Muscle layer of duodenum (tissue), 2 donors: ENCODE measurements around the gene CEBPZOS.
"Not testable (repeated sequence)": the region's sequence is repeated elsewhere in the genome, so short reads cannot be mapped to it uniquely, and the experiment has no call there.

Experiments used
- H3K27ac ChIP-seq: one replicate; pipeline ENCODE4 v1.7.0; 2013; ENCODE audit warnings: mild to moderate bottlenecking, low read length
- H3K27me3 ChIP-seq: one replicate; pipeline ENCODE4 v1.7.0; 2013; ENCODE audit warnings: low read depth, mild to moderate bottlenecking, control low read depth, low read length
- H3K36me3 ChIP-seq, 2 donors: one replicate each; pipeline ENCODE4 v1.7.0; 2013; ENCODE audit warnings: low read length in 2 of 2, control low read depth in 1 of 2, mild to moderate bottlenecking in 1 of 2; ENCODE audit not compliant: insufficient read depth in 2 of 2, control insufficient read depth in 1 of 2
- H3K4me1 ChIP-seq, 2 donors: one replicate each; pipeline ENCODE4 v1.7.0; 2013; ENCODE audit warnings: low read length in 2 of 2, mild to moderate bottlenecking in 2 of 2, control low read depth in 1 of 2, moderate library complexity in 1 of 2; ENCODE audit not compliant: insufficient read depth in 2 of 2, control insufficient read depth in 1 of 2
- H3K4me3 ChIP-seq, 2 donors: one replicate each; pipeline ENCODE4 v1.7.0; 2013; ENCODE audit warnings: low read length in 2 of 2, low read depth in 1 of 2, mild to moderate bottlenecking in 1 of 2
- H3K9me3 ChIP-seq, 2 donors: one replicate each; pipeline ENCODE4 v1.7.0; 2013; ENCODE audit warnings: low read length in 2 of 2, control low read depth in 1 of 2, mild to moderate bottlenecking in 1 of 2; ENCODE audit not compliant: control insufficient read depth in 1 of 2
- donor health status: healthy.

Gene CEBPZOS

DNA sequence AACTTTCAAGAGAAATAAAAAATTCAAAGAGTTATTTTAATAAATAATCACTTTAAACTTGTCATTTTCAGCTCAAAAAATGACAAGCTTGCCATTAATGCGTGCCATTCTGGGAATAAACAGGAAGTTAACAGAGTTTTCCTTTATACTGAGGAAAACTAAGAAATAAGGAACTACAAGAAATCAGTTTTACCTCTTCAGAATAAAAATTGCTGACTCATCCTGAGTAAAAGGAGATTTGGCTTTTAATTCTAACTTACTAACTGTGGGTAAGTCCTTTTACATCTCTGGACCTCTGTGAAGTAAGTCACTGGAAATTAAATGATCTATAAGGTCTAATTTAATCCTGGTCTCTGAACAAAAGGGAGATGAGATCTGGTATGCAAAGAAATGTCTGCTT is 19.0 kb downstream of the CEBPZOS start:
- H3K27ac ChIP-seq: no peak overlapping the region
- H3K27me3 ChIP-seq: no peaks in the 10 kb centered on the region
- no peaks in the 10 kb centered on the region for H3K4me1 ChIP-seq
- H3K4me3 ChIP-seq: no peak overlapping the region
- peaks cover 55 to 62% of the 10 kb centered on the region in 2 donors for H3K36me3 ChIP-seq
- no peaks in the 10 kb centered on the region for H3K9me3 ChIP-seq

DNA sequence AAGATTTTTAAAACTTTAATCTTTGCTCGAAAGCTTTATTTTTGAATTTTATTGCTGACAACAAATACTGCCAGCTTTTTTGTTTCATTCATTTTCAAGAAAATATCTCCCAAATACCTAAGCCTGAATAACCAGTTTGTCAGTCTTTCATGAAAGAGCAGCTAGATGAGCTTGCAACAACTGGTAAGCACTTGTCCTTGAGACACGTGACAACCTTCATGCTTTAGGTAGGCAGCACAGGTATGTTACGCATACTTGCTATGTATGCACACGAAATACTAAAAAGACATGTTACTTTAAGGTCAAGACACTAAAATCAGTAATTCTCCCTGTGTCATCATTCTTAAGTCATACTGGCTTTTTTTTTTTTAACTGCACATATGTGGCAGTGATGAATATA is 22.8 kb downstream of the CEBPZOS start:
- no peaks in the 10 kb centered on the region for H3K9me3 ChIP-seq
- no peaks in the 10 kb centered on the region for H3K4me1 ChIP-seq
- no peaks in the 10 kb centered on the region for H3K27me3 ChIP-seq
- H3K4me3 ChIP-seq: no peak overlapping the region
- no peak overlapping the region for H3K27ac ChIP-seq
- H3K36me3 ChIP-seq: peaks cover 48 to 60% of the 10 kb centered on the region in 2 donors

DNA sequence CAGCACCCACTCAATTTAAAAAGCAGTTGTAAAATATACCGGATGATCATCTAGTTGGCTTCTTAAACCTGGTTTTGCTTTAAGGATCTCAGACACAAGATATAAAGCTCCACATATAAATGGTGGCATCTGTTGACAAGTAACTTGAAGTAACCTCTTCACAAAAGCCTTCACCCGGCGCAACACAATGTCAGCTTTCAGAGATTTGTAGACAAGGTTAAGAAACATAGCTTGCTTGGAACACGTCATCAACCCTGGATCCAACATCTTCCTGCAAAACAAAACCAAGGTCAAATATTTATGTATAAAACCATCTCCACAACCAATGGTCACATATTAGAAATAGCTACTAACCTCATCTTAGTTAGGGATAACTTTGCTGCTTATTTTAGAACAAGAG is 26.8 kb downstream of the CEBPZOS start:
- H3K9me3 ChIP-seq: no peaks in the 10 kb centered on the region
- H3K4me3 ChIP-seq: no peak overlapping the region
- H3K27ac ChIP-seq: no peak overlapping the region
- H3K27me3 ChIP-seq: no peaks in the 10 kb centered on the region
- H3K36me3 ChIP-seq: peaks cover 43 to 55% of the 10 kb centered on the region in 2 donors
- peaks cover 0 to 7% of the 10 kb centered on the region in 2 donors for H3K4me1 ChIP-seq

DNA sequence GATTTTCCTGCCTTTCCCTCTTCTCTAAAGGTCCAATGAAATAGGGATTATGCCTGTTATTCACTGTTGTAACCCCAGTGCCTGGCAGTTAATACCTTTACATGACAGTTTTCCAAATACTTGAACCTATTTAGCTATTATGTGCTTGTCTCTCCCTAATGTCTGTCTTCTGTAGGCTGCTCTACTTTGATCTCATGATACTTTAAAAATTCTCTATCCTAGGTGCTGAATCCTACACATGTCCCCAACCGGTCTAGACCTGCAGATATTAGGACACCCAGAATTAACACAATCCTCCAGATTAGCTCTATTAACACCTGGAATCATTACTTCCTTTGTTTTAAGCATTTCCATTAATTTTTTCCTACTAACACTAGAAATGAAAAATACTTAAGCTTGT is 27.8 kb downstream of the CEBPZOS start:
- Histone ChIP-seq H3K4me1 (peaks cover 0 to 7% of the 10 kb centered on the region in 2 donors), H3K27ac (no peak overlapping the region), H3K36me3 (peaks cover 43 to 49% of the 10 kb centered on the region in 2 donors), H3K27me3 (no peaks in the 10 kb centered on the region), H3K9me3 (no peaks in the 10 kb centered on the region), H3K4me3 (no peak overlapping the region)

DNA sequence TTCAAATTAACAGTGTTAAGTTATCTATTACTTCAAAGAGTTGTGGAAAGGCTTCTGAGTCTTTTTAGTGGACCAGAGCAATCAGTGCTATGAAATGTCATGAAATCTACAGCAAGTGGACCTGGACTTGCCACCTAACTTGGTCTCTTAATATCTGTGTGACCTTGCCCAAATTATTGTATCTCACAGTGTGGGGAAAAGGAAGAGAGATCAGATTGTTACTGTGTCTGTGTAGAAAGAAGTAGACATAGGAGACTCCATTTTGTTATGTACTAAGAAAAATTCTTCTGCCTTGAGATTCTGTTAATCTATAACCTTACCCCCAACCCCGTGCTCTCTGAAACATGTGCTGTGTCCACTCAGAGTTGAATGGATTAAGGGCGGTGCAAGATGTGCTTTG is 28.8 kb downstream of the CEBPZOS start:
- not testable (repeated sequence) for H3K27me3 ChIP-seq, H3K27ac ChIP-seq, H3K9me3 ChIP-seq, H3K4me3 ChIP-seq
- Histone ChIP-seq H3K4me1 (peaks cover 10 to 11% of the 10 kb centered on the region in 2 donors), H3K36me3 (peaks cover 35 to 40% of the 10 kb centered on the region in 2 donors)

DNA sequence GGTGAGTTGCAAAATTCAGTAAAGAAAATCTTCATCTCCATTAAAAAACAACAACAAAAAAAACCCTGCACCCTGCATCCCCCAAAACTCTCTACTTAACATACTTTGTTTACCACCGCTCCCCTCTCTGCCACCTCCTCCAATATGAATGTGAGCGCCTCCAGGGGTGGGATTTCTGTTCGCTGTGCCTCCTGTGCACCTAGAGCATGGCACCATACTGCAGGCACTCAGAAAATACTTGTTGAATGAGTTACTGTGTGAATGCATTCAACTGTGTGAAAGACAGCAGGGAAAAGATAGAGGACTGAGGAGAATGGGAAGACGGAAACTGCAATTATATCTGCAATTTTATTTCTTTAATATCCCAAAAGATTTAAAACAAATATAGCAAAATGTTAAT is 30.6 kb downstream of the CEBPZOS start:
- Histone ChIP-seq H3K27me3 (no peaks in the 10 kb centered on the region), H3K4me3 (no peak overlapping the region), H3K36me3 (peaks cover 32% of the 10 kb centered on the region in 2 donors), H3K27ac (no peak overlapping the region), H3K4me1 (peaks cover 15% of the 10 kb centered on the region in 2 donors), H3K9me3 (no peaks in the 10 kb centered on the region)

DNA sequence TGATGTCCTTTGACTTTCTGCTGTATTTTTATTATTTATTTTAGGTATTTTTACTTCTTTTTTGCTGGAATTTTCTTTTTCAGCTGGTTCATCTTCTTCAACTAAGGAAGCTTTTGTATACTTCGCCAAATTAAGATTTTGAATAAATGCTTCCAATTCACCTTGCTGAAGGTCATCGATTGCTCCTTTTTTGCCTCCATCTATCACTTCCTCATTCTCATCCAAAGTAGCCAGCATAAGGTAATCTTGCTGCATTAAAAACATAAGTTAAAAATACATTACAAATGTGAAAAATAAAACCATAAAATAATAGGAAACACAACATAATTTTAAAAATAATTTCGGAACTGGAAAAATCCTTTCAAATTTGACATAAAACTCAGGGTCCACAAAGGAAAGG is 32.5 kb downstream of the CEBPZOS start:
- Histone ChIP-seq H3K4me1 (peaks cover 24 to 26% of the 10 kb centered on the region in 2 donors), H3K27ac (no peak overlapping the region), H3K36me3 (peaks cover 18 to 23% of the 10 kb centered on the region in 2 donors), H3K27me3 (no peaks in the 10 kb centered on the region), H3K9me3 (no peaks in the 10 kb centered on the region), H3K4me3 (no peak overlapping the region)

DNA sequence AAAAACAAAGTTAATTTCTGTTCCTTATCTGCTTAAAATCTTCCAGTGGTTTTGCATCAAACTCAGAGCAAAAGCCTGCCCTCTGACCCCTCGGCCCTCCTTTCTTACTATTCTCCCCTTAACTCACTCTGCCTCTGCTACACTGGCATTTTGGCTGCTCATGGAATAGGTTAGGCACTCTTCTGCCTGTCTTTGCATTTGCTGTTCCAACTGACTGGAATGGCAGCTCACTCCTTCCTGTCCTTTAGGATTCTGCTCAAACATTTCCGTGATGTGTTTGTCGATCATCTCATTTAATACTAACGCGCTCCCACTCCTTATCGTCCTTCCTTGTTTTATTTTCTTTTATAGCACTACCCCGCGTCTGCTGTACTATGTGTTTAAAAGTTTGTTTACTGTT is 34.3 kb downstream of the CEBPZOS start:
- H3K4me1 ChIP-seq: peaks cover 24 to 26% of the 10 kb centered on the region in 2 donors
- no peaks in the 10 kb centered on the region for H3K9me3 ChIP-seq
- peak overlapping the region; percentile 85 to 95 for H3K4me3 ChIP-seq
- peak overlapping the region; percentile 93 for H3K27ac ChIP-seq
- no peaks in the 10 kb centered on the region for H3K27me3 ChIP-seq
- H3K36me3 ChIP-seq: peaks cover 22 to 23% of the 10 kb centered on the region in 2 donors

DNA sequence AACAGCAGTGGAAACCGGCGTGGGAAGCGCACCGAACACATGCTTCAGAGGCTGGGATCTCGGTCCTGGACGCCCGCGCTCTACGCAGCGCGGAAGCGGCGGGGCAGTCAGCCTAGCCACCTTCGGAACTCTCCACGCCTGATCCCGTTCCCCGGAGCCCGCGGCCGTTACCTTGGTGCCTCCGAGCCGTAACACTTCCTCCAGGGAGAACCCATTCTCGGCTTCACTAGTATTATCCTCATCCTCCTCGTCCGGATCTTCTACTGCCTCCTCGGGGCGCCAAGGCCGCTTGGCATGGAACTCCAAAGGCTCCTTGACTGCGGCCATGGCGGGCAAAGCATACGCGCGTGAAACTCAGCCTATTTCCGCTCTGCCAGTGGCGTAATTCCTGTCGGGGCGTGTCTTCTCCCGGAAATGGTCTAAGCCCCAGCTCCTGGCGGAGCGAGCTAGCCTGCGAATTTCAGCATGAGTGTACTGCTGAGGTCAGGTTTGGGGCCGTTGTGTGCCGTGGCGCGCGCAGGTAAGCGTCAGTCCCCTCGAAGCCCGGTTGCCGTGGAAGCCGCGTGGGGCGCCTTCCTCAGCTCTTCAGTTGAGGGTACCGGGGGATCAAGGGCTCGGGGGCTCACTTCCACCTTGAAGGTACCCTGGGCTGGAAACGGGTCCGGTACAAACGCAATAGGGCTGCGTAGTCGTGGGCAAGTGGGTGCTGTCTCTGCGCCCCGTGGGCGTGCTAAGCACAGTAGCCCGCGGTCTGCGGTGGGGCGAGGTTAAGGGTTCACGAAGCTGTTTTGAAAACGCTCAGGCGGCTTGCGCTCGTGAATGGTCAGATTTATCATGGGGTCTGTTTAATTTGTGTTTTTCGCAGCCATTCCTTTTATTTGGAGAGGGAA is 35.2 kb downstream of the CEBPZOS start, which contains the start of the genes CEBPZ and NDUFAF7:
TSS of gene CEBPZ (minus strand) at position 356 of the 890 bp plus-strand sequence. CDS start at position 327, 29 bp downstream.
TSS of gene NDUFAF7 (plus strand) at position 418 of the 890 bp plus-strand sequence. CDS start at position 466, 48 bp downstream.
- Histone ChIP-seq H3K4me3 (peak within 1 kb of the TSS; percentile 85 to 95), H3K9me3 (no peaks in the 10 kb centered on the region), H3K4me1 (peaks cover 21 to 26% of the 10 kb centered on the region in 2 donors), H3K36me3 (peaks cover 18 to 22% of the 10 kb centered on the region in 2 donors), H3K27me3 (no peaks in the 10 kb centered on the region), H3K27ac (peak within 1 kb of the TSS; percentile 93)

DNA sequence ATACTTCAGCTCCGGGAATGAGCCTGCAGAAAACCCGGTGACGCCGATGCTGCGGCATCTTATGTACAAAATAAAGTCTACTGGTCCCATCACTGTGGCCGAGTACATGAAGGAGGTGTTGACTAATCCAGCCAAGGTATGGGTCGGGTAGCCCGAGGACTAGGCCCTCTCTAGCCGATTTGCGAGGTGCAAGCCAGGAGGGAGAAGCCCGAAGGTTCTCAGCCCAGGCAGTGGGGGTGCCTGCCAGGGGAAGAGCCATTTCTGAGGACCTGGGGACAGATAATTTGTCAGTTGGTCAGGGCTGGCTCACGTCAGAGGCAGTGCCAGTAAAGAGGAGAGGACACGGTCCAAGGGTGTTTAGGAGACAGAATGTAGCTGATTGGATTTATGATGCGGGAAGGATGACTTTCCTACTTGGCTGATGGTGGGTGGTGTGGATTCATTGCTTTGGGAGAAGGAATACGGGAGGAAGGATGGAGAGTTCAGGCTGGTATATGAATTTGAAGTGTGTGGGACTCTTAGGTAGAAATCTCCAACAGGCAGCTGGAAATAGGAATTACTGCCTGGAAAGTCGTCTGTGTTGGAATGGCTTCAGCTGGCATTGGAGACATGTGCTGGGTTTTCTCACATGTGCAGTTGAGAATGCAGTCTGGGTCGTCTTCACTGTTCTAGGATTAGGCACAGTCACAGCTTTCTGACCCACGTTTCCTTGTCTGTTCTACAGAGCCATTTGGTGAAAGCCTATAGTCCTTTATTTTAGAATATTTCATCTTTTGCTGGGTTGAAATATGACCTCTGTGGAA is 36.0 kb downstream of the CEBPZOS start:
- Histone ChIP-seq H3K36me3 (peaks cover 11 to 16% of the 10 kb centered on the region in 2 donors), H3K4me3 (peak overlapping the region; percentile 85 to 95), H3K27me3 (no peaks in the 10 kb centered on the region), H3K9me3 (no peaks in the 10 kb centered on the region), H3K27ac (peak overlapping the region; percentile 93), H3K4me1 (peaks cover 17 to 26% of the 10 kb centered on the region in 2 donors)

DNA sequence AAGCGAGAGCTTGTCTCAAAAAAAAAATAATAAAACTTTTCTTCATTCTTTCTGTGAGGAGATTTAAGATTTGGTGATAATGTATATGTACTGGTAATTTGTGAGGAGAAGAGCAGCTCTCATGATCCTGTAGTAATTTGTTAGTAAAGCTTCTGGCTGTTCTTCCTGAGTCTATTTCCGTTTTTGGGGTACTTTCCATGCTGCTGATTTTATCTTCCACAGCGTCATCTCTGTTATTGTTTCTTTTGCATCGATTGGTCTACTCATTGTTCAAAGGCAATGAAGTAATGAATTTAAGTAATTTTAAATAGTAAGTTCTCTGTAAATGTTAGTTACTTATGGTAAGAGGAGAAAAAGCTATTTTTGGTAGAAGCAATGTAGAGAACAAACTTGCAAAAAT is 47.1 kb downstream of the CEBPZOS start:
- Histone ChIP-seq H3K9me3 (no peaks in the 10 kb centered on the region), H3K4me1 (no peaks in the 10 kb centered on the region), H3K36me3 (peaks cover 43 to 49% of the 10 kb centered on the region in 2 donors), H3K27ac (no peak overlapping the region), H3K4me3 (no peak overlapping the region), H3K27me3 (no peaks in the 10 kb centered on the region)
